Activated CD4-positive, alpha-beta memory T cell treated with anti-CD3 and anti-CD28 coated beads, Interleukin-2, amount 10 ng/mL, durations not matched to agents 7 days and 5 days (primary cell): Measurements from ENCODE around the gene RCAN3. TPM values are rescaled to one million over a fixed set of nuclear protein-coding genes. Genes with fewer than 3 reads are reported as not detected.
A peak's percentile ranks its signal among the peaks of the same experiment; 100 is the strongest.
"Not testable (repeated sequence)": the region's sequence is repeated elsewhere in the genome, so short reads cannot be mapped to it uniquely, and the experiment has no call there.

Source experiments
- CTCF ChIA-PET: fragments of 350-600 bp; sonication (Branson Sonifier 250); formaldehyde crosslinking; loops from one replicate; lab custom pipeline; 2021; ENCODE audit warnings: antibody characterized with exemption, inconsistent platforms; lab: Charles Lee
- POLR2A ChIA-PET: fragments of 350-600 bp; sonication (Branson Sonifier 250); formaldehyde crosslinking; loops from one replicate; lab custom pipeline; 2021; ENCODE audit warnings: antibody characterized with exemption; lab: Charles Lee
- DNase-seq: peaks from one replicate; pipeline ENCODE4 v3.0.0-alpha.2; 2020
- H3K27ac Mint-ChIP-seq: one replicate; pipeline ENCODE4 v1.8.0; 2021; ENCODE audit warnings: mild to moderate bottlenecking, mixed read lengths
- H3K27me3 Mint-ChIP-seq: one replicate; pipeline ENCODE4 v1.8.0; 2021; ENCODE audit warnings: mixed read lengths
- H3K36me3 Mint-ChIP-seq: one replicate; pipeline ENCODE4 v1.8.0; 2021; ENCODE audit warnings: low read depth, mixed read lengths
- H3K4me1 Mint-ChIP-seq: one replicate; pipeline ENCODE4 v1.8.0; 2021; ENCODE audit warnings: mixed read lengths
- H3K4me3 Mint-ChIP-seq: one replicate; pipeline ENCODE4 v1.8.0; 2021; ENCODE audit warnings: mild to moderate bottlenecking, mixed read lengths
- H3K9me3 Mint-ChIP-seq: one replicate; pipeline ENCODE4 v1.8.0; 2021; ENCODE audit warnings: mixed read lengths
- total RNA-seq, 2 experiments: library from RNA; stranded (reverse); gene quantifications; one replicate each; pipeline ENCODE4 v1.2.3, GENCODE V29; 2021

RCAN3 gene
- total RNA-seq, result 10 to 100 TPM; 59.3 to 62.6 TPM

GRCh38 chr1:24502709-24503058 lies at the start of gene RCAN3:
Gene RCAN3, plus strand, starts transcription at chr1:24502836. Its CDS starts 11,537 bp downstream, at chr1:24514373.
- CTCF ChIA-PET, result interaction anchor here (0.7 to 6.6 kb wide), 11 partner anchors 12 to 352 kb away, joined by 3 to 89 read pairs (median 11); partner anchors contain the start of genes NIPAL3 and STPG1
- Mint-ChIP-seq H3K4me1 (peaks cover 71% of the 10 kb centered on the region), H3K36me3 (peaks cover 26% of the 10 kb centered on the region)

GRCh38 chr1:24452922-24453485 lies 49.6 kb upstream of the RCAN3 start:
- CTCF ChIA-PET, result interaction anchor here (0.6 to 1.3 kb wide), 4 partner anchors 12 to 250 kb away, joined by 3 to 5 read pairs (median 4); partner anchors contain the start of gene NIPAL3
- Mint-ChIP-seq H3K4me3 (no peak overlapping the region), H3K36me3 (peaks cover 67% of the 10 kb centered on the region), H3K4me1 (no peaks in the 10 kb centered on the region), H3K27me3 (no peaks in the 10 kb centered on the region), H3K27ac (no peak overlapping the region), H3K9me3 (no peaks in the 10 kb centered on the region)
- no peak for DNase-seq
- POLR2A ChIA-PET, result no interaction called here

More at GRCh38 chr1:24502709-24503058, at the start of gene RCAN3:
- POLR2A ChIA-PET, result interaction anchor here (0.5 to 10.4 kb wide), 23 partner anchors 9 to 1624 kb away, joined by 3 to 232 read pairs (median 6); partner anchors contain the start of genes NIPAL3, SRRM1, SRSF10 and STPG1
- Mint-ChIP-seq H3K4me3 (peak within 1 kb of the TSS; percentile 99), H3K27ac (peak within 1 kb of the TSS; percentile 99), H3K27me3 (no peaks in the 10 kb centered on the region), H3K9me3 (no peaks in the 10 kb centered on the region)
- DNase-seq, result peak; percentile 92

DNA sequence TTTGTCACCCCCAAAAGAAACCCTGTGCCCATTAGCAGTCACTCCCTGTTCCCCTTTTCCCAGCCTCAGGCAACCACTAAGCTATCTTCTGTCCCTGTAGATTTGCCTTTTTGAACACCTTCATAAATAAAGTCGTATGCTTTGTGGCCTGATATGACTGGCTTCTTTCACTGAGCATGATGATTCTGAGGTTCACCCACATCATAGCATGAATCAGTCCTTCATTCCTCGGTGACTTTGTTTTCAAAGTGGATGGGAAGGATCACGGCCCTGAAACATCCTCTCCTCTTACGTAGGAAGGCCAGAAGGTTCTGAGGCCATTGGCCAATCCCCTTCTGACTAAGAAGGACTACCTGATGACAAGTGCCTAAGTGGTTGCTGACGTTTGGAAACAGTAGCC lies 48.0 kb upstream of the RCAN3 start:
- ChIA-PET CTCF (no interaction called here), POLR2A (interaction anchor here (1.1 kb wide), 2 partner anchors 12 to 26 kb away, joined by 3 read pairs; no protein-coding TSS in a partner anchor)
- Mint-ChIP-seq H3K36me3 (peaks cover 78% of the 10 kb centered on the region), H3K9me3 (no peaks in the 10 kb centered on the region), H3K4me3 (no peak overlapping the region), H3K27me3 (no peaks in the 10 kb centered on the region), H3K27ac (no peak overlapping the region), H3K4me1 (no peaks in the 10 kb centered on the region)
- no peak for DNase-seq

GRCh38 chr1:24455272-24455671 lies 47.4 kb upstream of the RCAN3 start:
- Mint-ChIP-seq H3K27ac (no peak overlapping the region), H3K4me3 (no peak overlapping the region), H3K4me1 (no peaks in the 10 kb centered on the region), H3K36me3 (peaks cover 78% of the 10 kb centered on the region), H3K27me3 (no peaks in the 10 kb centered on the region), H3K9me3 (peaks cover 2% of the 10 kb centered on the region)
- DNase-seq, result no peak
- ChIA-PET CTCF (no interaction called here), POLR2A (interaction anchor here (0.6 to 1.1 kb wide), 3 partner anchors 26 to 1178 kb away, joined by 3 read pairs; no protein-coding TSS in a partner anchor)

GRCh38 chr1:24457866-24458265 lies 44.8 kb upstream of the RCAN3 start:
- H3K27ac Mint-ChIP-seq, result no peak overlapping the region

GRCh38 chr1:24459551-24460266 lies 42.9 kb upstream of the RCAN3 start:
- Mint-ChIP-seq H3K4me3 (no peak overlapping the region), H3K36me3 (peaks cover 83% of the 10 kb centered on the region), H3K4me1 (no peaks in the 10 kb centered on the region), H3K27ac (no peak overlapping the region), H3K27me3 (no peaks in the 10 kb centered on the region), H3K9me3 (peaks cover 13% of the 10 kb centered on the region)
- POLR2A ChIA-PET, result interaction anchor here (0.8 to 1.0 kb wide), 2 partner anchors 52 to 98 kb away, joined by 3 read pairs; no protein-coding TSS in a partner anchor
- DNase-seq, result no peak
- CTCF ChIA-PET, result interaction anchor here (0.7 to 2.3 kb wide), 2 partner anchors 9 to 44 kb away, joined by 3 to 8 read pairs; partner anchors contain the start of gene NIPAL3

More at GRCh38 chr1:24457866-24458265, 44.8 kb upstream of the RCAN3 start:
- no peaks in the 10 kb centered on the region for H3K27me3 Mint-ChIP-seq
- no peak for DNase-seq
- no peaks in the 10 kb centered on the region for H3K4me1 Mint-ChIP-seq
- H3K9me3 Mint-ChIP-seq, result peaks cover 13% of the 10 kb centered on the region
- H3K36me3 Mint-ChIP-seq, result peaks cover 83% of the 10 kb centered on the region
- ChIA-PET POLR2A (interaction anchor here (0.6 to 1.1 kb wide), 2 partner anchors 24 to 57 kb away, joined by 3 read pairs; no protein-coding TSS in a partner anchor), CTCF (interaction anchor here (0.6 to 1.2 kb wide), 2 partner anchors 42 to 177 kb away, joined by 3 to 4 read pairs; partner anchors contain the start of gene NIPAL3)
- no peak overlapping the region for H3K4me3 Mint-ChIP-seq

DNA sequence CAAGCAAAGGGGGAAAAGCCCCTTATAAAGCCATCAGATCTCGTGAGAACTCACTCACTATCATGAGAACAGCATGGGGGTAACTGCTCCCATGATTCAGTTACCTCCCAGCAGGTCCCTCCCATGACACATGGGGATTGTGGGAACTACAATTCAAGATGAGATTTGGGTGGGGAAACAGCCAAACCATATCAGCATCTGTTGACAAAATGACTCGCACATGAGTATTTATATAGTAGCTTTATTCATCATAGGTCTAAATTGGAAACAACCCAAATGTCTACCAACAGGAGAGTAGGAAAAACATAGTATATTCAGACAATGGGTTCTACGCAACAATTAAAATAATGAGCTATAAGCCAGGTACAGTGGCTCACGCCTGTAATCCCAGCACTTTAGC lies 40.5 kb upstream of the RCAN3 start:
- POLR2A ChIA-PET, result interaction anchor here (1.0 kb wide), 1 partner anchor 19 kb away, joined by 3 read pairs; no protein-coding TSS in a partner anchor
- H3K27me3 Mint-ChIP-seq, H3K4me1 Mint-ChIP-seq, H3K27ac Mint-ChIP-seq, DNase-seq, H3K4me3 Mint-ChIP-seq, CTCF ChIA-PET: not testable (repeated sequence)
- H3K9me3 Mint-ChIP-seq, result peaks cover 13% of the 10 kb centered on the region
- peaks cover 82% of the 10 kb centered on the region for H3K36me3 Mint-ChIP-seq

DNA sequence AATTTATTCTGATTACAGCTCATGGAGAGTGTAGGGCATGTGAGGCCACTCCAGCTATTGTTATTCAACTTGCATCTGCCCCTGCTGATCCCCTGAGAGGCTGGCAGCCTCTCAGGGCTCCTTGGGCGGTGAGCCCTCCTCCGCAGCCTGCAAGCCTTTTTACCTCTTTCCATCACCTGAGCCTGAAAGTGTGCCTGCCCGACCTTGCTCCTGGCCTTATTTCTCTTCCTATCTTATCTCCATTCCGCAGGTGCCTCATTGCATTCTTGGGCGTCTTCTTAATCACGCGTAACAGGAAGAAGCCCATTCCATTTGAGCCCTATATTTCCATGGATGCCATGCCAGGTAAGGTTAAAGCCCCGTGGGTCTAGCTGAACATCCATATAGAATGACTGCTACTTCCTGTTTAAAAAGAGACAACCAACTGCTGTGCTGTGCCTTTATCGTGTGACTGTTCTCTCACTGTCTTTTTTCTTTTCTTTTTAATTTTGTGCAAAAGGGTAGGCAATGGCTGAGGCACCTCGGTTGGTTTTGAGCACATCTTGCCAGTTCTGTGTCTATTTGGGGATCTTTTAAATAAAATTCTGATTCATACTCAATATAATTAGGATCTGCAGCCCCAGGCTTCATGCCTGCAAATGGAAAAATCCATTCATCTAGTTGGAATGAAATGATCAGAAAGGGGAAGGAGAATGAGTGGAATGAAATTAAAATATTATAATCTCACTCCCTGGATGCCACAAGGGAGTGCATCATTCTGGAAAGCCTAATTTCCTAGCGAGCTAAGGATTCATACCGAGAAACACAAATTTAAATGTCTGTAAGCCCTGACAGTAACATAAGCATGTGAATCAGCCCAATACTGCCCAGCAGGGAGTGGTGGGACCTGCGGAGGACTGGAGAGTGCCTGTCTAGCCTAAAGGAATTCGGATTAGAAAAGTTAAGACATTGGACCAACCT lies 38.6 kb upstream of the RCAN3 start:
- H3K36me3 Mint-ChIP-seq, result peaks cover 69% of the 10 kb centered on the region
- H3K27me3 Mint-ChIP-seq, result no peaks in the 10 kb centered on the region
- ChIA-PET CTCF (interaction anchor here (0.6 to 0.8 kb wide), 2 partner anchors 60 to 99 kb away, joined by 3 read pairs; no protein-coding TSS in a partner anchor), POLR2A (interaction anchor here (1.1 to 1.8 kb wide), 4 partner anchors 17 to 38 kb away, joined by 3 to 5 read pairs (median 3); no protein-coding TSS in a partner anchor)
- peaks cover 13% of the 10 kb centered on the region for H3K9me3 Mint-ChIP-seq
- no peak overlapping the region for H3K4me3 Mint-ChIP-seq
- no peaks in the 10 kb centered on the region for H3K4me1 Mint-ChIP-seq
- no peak for DNase-seq
- peak overlapping the region; percentile 19 for H3K27ac Mint-ChIP-seq

- peaks cover 67% of the 10 kb centered on the region for H3K36me3 Mint-ChIP-seq
- CTCF ChIA-PET, result no interaction called here
- no peak overlapping the region for H3K27ac Mint-ChIP-seq
- H3K9me3 Mint-ChIP-seq, result peaks cover 11% of the 10 kb centered on the region
- no peaks in the 10 kb centered on the region for H3K27me3 Mint-ChIP-seq
- H3K4me3 Mint-ChIP-seq, result no peak overlapping the region
- DNase-seq, result no peak
- no peaks in the 10 kb centered on the region for H3K4me1 Mint-ChIP-seq
- POLR2A ChIA-PET, result interaction anchor here (1.3 to 1.8 kb wide), 2 partner anchors 19 to 32 kb away, joined by 3 to 5 read pairs; no protein-coding TSS in a partner anchor
These were observed 37.5 kb upstream of the RCAN3 start for GRCh38 chr1:24465099-24465498.

DNA sequence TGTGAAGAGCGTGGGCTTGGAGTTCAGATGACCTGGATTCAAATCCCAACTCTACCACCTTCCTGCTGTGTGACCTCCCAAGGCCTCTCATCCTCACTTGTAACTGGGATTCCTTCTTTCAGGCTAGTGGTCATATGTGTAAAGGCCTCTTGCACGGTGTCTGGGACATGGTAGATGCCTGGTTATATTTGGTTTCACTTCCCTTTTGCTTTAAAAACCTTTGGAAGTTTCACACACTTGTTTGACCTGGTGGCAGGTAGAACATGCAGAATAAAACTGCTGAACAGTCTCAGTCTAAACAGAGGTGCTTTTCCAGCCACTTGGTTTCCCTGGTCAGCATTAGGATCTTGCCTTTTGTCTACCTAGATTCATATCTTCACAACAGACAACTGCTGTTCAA lies 37.0 kb upstream of the RCAN3 start:
- CTCF ChIA-PET, result no interaction called here
- Mint-ChIP-seq H3K9me3 (peaks cover 8% of the 10 kb centered on the region), H3K27ac (no peak overlapping the region)

GRCh38 chr1:24468685-24469316 lies 33.8 kb upstream of the RCAN3 start:
- no peak overlapping the region for H3K27ac Mint-ChIP-seq
- H3K27me3 Mint-ChIP-seq, result no peaks in the 10 kb centered on the region
- H3K9me3 Mint-ChIP-seq, result no peaks in the 10 kb centered on the region
- POLR2A ChIA-PET, result interaction anchor here (0.6 to 1.3 kb wide), 2 partner anchors 13 to 62 kb away, joined by 3 read pairs; no protein-coding TSS in a partner anchor
- H3K4me1 Mint-ChIP-seq, result no peaks in the 10 kb centered on the region
- no peak for DNase-seq
- peaks cover 40% of the 10 kb centered on the region for H3K36me3 Mint-ChIP-seq
- H3K4me3 Mint-ChIP-seq, result no peak overlapping the region
- CTCF ChIA-PET, result interaction anchor here (0.8 kb wide), 1 partner anchor 33 kb away, joined by 3 read pairs; no protein-coding TSS in a partner anchor

More for the DNA sequence above, 37.0 kb upstream of the RCAN3 start:
- no peak for DNase-seq
- H3K4me3 Mint-ChIP-seq, result no peak overlapping the region
- POLR2A ChIA-PET, result no interaction called here
- no peaks in the 10 kb centered on the region for H3K4me1 Mint-ChIP-seq
- peaks cover 62% of the 10 kb centered on the region for H3K36me3 Mint-ChIP-seq
- no peaks in the 10 kb centered on the region for H3K27me3 Mint-ChIP-seq
